Type B pancreatic cell (in vitro differentiated cells): ENCODE measurements around the gene ADGRG3. TPM values are rescaled to one million over a fixed set of nuclear protein-coding genes. Genes with fewer than 3 reads are reported as not detected.

Source experiments
- DNase-seq: peaks from one replicate; pipeline ENCODE4 v3.0.0; 2021; ENCODE audit warnings: mixed read lengths; ENCODE audit not compliant: unreplicated experiment; ENCODE audit errors: extremely low spot score
- H3K27ac Mint-ChIP-seq: 2 replicates; pipeline ENCODE4 v1.8.0; 2021; ENCODE audit warnings: mild to moderate bottlenecking, mixed read lengths
- H3K27me3 Mint-ChIP-seq: 2 replicates; pipeline ENCODE4 v1.8.0; 2021; ENCODE audit warnings: mixed read lengths
- H3K36me3 Mint-ChIP-seq: 2 replicates; pipeline ENCODE4 v1.8.0; 2021; ENCODE audit warnings: mixed read lengths
- H3K4me1 Mint-ChIP-seq: one replicate; pipeline ENCODE4 v1.8.0; 2021; ENCODE audit warnings: mixed read lengths; ENCODE audit not compliant: unreplicated experiment
- H3K4me3 Mint-ChIP-seq: 2 replicates; pipeline ENCODE4 v1.8.0; 2021; ENCODE audit warnings: mild to moderate bottlenecking, mixed read lengths
- H3K9me3 Mint-ChIP-seq: 2 replicates; pipeline ENCODE4 v1.8.0; 2021; ENCODE audit warnings: mixed read lengths
- total RNA-seq: library from RNA; stranded (reverse); gene quantifications from 2 replicates; pipeline ENCODE4 v1.2.1, GENCODE V29; 2021; ENCODE audit warnings: low replicate concordance
- TF ChIP-seq, protein P1 (sequence below): fragments of 200-600 bp; sonication (generic); conservative IDR thresholded peaks from 2 replicates; pipeline ENCODE4 v1.5.0; 2021; ENCODE audit warnings: antibody characterized with exemption, mild to moderate bottlenecking

The ADGRG3 gene
- total RNA-seq, 1 donor from 2014 or later: not detected

DNA sequence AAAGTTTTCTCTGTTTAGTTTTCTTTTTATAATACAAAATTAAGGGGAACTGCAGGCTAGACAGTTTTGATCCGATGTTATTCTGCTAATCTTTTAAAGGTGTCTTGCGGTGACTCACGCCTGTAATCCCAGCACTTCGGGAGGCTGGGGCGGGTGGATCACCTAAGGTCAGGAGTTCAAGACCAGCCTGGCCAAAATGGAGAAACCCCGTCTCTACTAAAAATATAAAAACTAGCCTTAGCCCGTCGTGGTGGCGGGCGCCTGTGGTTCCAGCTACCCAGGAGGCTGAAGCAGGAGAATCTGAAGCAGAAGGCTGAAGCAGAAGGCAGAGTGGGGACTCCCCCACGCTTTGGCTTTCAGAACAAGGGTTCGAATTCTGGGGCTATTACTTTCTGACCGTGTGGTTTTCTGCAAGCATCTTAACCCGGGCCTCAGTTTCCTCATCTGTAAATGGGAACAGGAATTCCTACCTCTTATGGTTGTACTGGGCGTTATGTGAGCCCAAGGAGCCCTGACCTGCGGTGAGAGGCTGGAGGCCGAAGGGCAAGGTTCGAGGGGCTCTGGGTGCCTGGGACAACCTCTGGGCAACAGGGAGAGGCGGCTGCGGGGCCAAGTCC lies 66.3 kb downstream of the ADGRG3 start:
- DNase-seq: no peak
- Mint-ChIP-seq H3K27ac (peak overlapping the region; percentile 97), H3K36me3 (peaks cover 4% of the 10 kb centered on the region), H3K27me3 (no peaks in the 10 kb centered on the region), H3K9me3 (peaks cover 7% of the 10 kb centered on the region), H3K4me1 (peaks cover 14% of the 10 kb centered on the region), H3K4me3 (peak overlapping the region; percentile 100)
- TF ChIP-seq, protein P1, sequence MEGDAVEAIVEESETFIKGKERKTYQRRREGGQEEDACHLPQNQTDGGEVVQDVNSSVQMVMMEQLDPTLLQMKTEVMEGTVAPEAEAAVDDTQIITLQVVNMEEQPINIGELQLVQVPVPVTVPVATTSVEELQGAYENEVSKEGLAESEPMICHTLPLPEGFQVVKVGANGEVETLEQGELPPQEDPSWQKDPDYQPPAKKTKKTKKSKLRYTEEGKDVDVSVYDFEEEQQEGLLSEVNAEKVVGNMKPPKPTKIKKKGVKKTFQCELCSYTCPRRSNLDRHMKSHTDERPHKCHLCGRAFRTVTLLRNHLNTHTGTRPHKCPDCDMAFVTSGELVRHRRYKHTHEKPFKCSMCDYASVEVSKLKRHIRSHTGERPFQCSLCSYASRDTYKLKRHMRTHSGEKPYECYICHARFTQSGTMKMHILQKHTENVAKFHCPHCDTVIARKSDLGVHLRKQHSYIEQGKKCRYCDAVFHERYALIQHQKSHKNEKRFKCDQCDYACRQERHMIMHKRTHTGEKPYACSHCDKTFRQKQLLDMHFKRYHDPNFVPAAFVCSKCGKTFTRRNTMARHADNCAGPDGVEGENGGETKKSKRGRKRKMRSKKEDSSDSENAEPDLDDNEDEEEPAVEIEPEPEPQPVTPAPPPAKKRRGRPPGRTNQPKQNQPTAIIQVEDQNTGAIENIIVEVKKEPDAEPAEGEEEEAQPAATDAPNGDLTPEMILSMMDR: no peak

DNA sequence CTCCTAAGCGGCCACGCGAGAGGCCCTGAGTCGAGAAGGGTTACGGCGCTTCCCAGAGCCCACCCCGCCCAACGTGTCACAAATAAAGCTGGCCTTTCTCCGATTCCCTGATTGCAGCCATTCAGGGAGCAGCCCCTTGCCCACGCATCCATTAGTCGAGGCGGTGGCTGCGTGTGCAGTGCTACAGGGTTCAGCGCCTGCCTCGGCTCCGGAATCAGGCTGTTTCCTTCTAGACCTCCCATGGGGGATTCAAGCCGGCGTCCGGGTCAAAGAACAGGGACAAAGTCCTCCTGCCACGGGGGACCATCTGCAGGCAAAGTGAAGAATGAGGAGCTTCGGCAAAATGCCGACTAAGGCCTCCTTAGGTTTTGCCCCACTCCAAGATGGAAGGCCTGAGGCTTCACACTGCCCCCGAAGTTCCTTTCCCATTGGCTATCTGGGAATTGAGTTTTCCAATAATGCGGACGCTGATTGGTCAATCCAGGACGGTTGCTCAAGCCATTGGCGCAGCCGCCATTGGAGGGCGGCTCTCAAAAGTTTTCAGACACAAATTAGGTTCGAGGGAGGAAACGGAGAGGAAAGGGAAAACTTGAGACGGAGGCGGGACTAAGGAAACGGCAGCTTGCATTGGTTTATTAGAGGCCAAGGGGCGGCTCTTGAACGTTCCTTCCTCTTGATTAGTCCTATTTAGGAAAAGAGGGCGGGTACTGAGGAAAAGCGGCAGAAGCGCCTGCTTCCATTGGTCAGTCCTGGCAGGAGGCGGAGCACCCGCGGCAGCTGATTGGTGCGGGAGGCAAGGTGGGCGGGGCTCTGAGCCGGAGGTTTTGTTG lies 67.0 kb downstream of the ADGRG3 start:
- H3K27ac Mint-ChIP-seq: peak overlapping the region; percentile 97
- no peaks in the 10 kb centered on the region for H3K27me3 Mint-ChIP-seq
- H3K4me1 Mint-ChIP-seq: peaks cover 14% of the 10 kb centered on the region
- TF ChIP-seq, protein P1: no peak
- peak overlapping the region; percentile 100 for H3K4me3 Mint-ChIP-seq
- peak; percentile 98 for DNase-seq
- peaks cover 7% of the 10 kb centered on the region for H3K9me3 Mint-ChIP-seq
- peaks cover 4% of the 10 kb centered on the region for H3K36me3 Mint-ChIP-seq

DNA sequence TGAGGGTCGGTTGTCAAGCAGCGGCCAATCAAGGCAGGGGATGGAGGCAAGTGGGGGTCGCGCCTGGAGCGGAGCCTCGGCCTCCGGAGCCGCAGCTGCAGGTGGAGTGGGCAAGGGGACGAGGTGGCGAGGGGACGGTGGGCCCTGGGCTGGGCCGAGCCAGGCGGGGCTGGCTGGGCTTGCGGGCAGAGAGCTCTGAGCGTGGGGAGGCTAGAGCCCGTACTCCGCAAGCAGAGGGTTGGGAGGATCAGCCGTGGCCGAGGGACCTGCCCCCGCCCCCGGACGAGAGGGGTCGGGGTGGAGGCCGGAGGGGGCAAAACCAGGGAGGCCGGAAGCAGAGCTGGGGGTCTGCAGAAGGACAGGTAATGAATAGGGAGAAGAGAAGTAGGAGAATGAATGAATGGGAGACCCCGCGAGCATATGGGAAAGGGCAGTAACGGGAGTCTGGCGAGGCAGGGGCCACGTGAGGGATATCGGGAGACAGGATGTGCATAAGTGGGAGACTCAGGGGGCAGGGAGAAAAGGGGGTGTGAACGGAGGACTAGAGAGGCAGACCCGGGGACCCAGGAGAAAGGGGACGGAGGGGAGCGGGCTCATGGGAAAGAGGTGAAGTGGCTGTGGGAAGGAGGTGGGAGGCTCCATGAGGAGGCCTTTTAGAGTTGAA lies 67.8 kb downstream of the ADGRG3 start, which contains the start of gene KATNB1:
Gene KATNB1, plus strand, starts transcription at position 16 of the 664 bp plus-strand sequence. CDS start 1,474 bp downstream, outside the sequence.
- peaks cover 7% of the 10 kb centered on the region for H3K9me3 Mint-ChIP-seq
- peaks cover 14% of the 10 kb centered on the region for H3K4me1 Mint-ChIP-seq
- TF ChIP-seq, protein P1: no peak
- peak within 1 kb of the TSS; percentile 100 for H3K4me3 Mint-ChIP-seq
- no peaks in the 10 kb centered on the region for H3K27me3 Mint-ChIP-seq
- H3K27ac Mint-ChIP-seq: peak within 1 kb of the TSS; percentile 97
- no peak for DNase-seq
- H3K36me3 Mint-ChIP-seq: peaks cover 4% of the 10 kb centered on the region

DNA sequence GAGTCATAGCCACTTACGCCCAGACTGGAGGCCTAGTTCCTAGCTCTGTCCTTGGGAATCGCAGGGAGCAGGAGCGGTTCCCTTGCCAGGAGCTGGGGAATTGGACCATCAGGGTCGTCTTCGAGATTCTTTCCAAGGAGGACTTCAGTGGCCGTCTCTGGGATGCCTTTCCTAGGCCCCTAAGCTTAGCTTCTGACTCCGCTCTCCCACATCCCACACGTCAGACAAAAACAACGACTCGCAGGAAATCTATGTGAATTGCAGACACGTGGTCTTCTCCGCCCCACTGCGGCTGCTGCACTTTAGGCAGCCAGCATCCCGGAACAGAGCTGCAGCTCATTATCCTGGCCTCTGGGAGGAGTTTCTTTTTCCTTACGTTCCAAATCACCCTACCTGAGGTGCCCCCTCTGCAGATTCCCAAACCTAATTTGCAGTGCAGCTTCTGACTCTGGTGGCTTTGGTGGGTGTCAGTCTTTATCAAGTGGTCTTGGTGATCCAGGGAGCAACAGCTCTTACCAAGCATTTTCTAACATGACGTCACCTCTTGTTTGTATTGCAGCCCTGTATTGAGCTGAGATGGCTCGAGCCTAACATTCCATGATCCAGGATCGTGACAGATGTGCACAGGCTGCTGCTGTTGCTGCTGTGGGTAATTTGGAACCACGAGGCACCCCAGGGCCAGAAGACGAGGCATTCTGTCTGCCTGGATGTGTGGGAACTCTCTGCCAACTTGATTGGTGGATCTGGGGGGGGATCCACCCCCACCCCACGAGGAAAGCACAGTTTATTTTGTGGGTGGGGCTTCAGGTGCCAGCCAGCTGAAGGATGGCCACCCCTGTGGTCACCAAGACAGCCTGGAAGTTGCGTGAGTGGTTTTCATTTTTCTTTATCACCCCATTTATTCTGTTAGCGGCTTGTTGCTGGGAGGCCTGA lies 68.6 kb downstream of the ADGRG3 start:
- DNase-seq: no peak

More for the DNA sequence above, 68.6 kb downstream of the ADGRG3 start:
- peak overlapping the region; percentile 97 for H3K27ac Mint-ChIP-seq
- H3K36me3 Mint-ChIP-seq: peaks cover 4% of the 10 kb centered on the region
- H3K4me3 Mint-ChIP-seq: peak overlapping the region; percentile 100
- no peaks in the 10 kb centered on the region for H3K27me3 Mint-ChIP-seq
- peaks cover 7% of the 10 kb centered on the region for H3K9me3 Mint-ChIP-seq
- H3K4me1 Mint-ChIP-seq: peaks cover 14% of the 10 kb centered on the region
- TF ChIP-seq, protein P1: peak; percentile 47
